Fibroblast of pulmonary artery (primary cell): ENCODE measurements around the gene NPTX1.
A peak's percentile ranks its signal among the peaks of the same experiment; 100 is the strongest.

Source experiments
- DNase-seq: peaks from one replicate; pipeline ENCODE4 v3.0.0-alpha.2; 2010; ENCODE audit warnings: low read depth
- H3K4me3 ChIP-seq: replicated peaks from 2 replicates; pipeline ENCODE4 v1.5.1; 2011; ENCODE audit warnings: low read depth, mild to moderate bottlenecking, control low read depth, low read length, moderate library complexity
- CTCF ChIP-seq: IDR thresholded peaks from 2 replicates; pipeline ENCODE4 v1.5.1; 2011; ENCODE audit warnings: mild to moderate bottlenecking, control low read depth, low read length, inconsistent platforms; ENCODE audit errors: missing control alignments

The NPTX1 gene

GRCh38 chr17:80441133-80441578 is 35.3 kb downstream of the NPTX1 start:
- no peak overlapping the region for H3K4me3 ChIP-seq
- no peak for TF ChIP-seq CTCF
- peak; percentile 56 for DNase-seq

- TF ChIP-seq CTCF: no peak
- no peak for DNase-seq
- no peak overlapping the region for H3K4me3 ChIP-seq
These were observed 36.9 kb downstream of the NPTX1 start for GRCh38 chr17:80439499-80439898.

- H3K4me3 ChIP-seq: no peak overlapping the region
- no peak for TF ChIP-seq CTCF
- no peak for DNase-seq
These were observed 37.6 kb downstream of the NPTX1 start for GRCh38 chr17:80438806-80439205.

GRCh38 chr17:80437532-80437931 is 38.9 kb downstream of the NPTX1 start:
- DNase-seq: no peak
- H3K4me3 ChIP-seq: no peak overlapping the region
- no peak for TF ChIP-seq CTCF

GRCh38 chr17:80433916-80434666 is 42.3 kb downstream of the NPTX1 start:
- no peak for DNase-seq
- TF ChIP-seq CTCF: no peak
- no peak overlapping the region for H3K4me3 ChIP-seq

GRCh38 chr17:80432961-80433550 is 43.4 kb downstream of the NPTX1 start:
- no peak overlapping the region for H3K4me3 ChIP-seq
- DNase-seq: no peak
- TF ChIP-seq CTCF: no peak
